ENCODE measurements around the gene SLC35F6.

GRCh38 chr2:26767129-26767528 is 3.0 kb downstream of the SLC35F6 start:
- no peak for TF ChIP-seq CTCF (optimal IDR thresholded peaks at IDR 0.05 in 1 of 3, IDR thresholded peaks at IDR 0.05 in 1 of 3, conservative IDR thresholded peaks at IDR 0.05 in 1 of 3; ENCODE audit: extremely low read depth in 1 of 3, insufficient read depth in 2 of 3, low read length in 3 of 3)
- no peak for TF ChIP-seq EZH2 (IDR thresholded peaks at IDR 0.05; ENCODE audit: low read length)

All from keratinocyte (primary cell).